HG03432 (cell line): ENCODE results near the gene MACROD2.
A peak's percentile ranks its signal among the peaks of the same experiment; 100 is the strongest.

Experiments used
- ATAC-seq: cut with Tn5 transposase; IDR thresholded peaks from one replicate; pipeline ENCODE4 v1.9.1; 2021; ENCODE audit warnings: mild to moderate bottlenecking, moderate library complexity; ENCODE audit not compliant: unreplicated experiment

Gene MACROD2

DNA sequence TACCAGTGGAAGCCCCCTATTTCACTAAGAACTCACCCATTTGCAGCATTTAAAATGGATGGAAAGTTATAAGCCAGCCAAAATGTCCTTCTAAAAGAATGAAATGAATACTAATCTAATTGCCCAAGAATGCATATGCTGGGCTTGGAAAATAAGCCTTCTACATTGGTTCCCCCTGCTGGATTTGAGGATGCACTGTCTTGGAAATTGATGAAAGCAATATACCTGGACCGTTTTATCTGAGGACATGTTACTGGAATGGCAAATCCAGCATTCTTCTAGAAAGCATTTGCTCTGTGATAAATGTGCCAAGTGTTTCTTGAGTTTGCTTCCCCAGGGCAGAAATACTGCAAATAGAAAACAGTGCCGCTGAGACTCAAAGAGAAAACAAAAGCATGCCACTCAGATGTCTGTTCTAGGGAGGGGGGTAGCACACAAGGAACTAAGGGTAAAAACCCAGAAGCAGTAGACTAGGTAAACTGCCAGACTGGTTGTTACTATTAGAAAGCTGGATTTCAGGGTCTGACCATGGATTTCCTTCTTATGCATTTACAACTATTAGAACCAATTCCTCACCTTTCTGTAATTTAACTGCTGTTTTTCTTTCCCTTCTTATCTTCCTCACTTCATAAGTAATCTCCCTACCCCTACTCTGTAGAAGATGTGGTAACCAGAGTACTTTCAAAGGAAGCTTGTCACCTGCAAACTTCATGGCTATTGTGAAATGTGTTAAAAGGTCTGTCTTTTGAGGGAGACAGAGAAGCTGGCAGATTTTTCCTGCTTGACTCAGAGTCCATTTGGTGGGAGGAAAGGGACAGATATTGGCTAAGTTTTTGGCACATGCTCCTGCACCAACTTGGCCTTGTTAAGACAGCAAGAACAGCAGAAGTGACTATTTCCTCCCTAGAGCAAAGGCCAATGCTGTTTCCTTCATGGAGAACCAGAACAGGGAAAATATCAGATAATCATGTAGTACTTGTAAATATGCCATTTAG, 1935.3 kb downstream of the MACROD2 start:
- ATAC-seq: no peak

DNA sequence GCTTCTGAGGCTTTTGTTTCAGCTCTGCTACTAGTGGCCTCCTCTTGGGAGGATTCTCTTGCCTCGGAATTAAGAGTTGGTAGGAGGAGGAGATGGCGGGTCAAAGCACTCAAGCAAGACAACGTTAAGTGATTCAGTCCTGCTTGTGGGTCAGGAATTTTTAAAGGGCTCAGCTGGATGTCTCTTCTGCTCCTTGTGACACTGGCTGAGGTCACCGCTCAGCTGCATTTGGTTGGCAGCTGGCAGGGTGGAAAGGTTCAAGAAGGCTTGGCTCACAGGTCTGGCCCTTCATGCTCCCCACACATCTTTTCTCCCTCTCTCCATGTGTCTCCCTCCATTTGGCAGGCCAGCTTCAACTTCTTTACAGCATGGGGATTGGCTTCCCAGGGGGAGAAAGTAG, 1936.6 kb downstream of the MACROD2 start:
- no peak for ATAC-seq

DNA sequence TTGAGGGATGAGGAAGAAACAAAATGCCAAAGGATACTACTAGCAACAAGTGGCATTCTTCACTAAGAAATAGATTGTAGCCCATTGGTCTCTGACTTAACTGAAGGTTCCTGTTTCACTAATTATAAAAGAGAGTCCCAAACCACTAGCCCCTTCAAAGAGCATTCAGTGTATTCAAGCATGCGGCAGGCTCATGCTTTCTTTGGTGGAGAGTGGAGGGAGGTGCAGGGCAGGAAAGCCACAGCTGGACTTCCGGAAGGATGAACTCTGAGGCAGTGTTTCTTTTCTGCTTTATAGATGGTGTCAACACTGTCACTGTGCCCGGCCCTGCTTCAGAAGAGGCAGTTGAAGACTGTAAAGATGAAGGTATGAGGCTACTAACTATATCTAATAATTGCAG, 1941.9 kb downstream of the MACROD2 start:
- peak; percentile 91 for ATAC-seq

DNA sequence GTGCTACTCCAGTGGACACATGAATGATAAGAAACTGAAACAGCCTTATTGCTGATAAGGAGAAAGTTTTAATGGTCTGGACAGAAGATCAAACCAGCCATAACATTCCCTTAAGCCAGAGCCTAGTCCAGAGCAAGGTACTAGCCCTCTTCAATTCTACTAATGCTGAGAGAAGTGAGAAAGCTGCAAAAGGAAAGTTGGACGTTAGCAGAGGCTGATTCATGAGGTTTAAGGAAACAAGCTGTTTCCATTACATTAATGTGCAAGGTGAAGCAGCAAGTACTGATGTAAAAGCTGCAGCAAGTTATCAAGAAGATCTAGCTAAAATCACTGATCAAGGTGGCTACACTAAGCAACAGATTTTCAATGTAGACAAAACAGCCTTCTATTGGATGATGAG, 1943.5 kb downstream of the MACROD2 start:
- ATAC-seq: no peak

DNA sequence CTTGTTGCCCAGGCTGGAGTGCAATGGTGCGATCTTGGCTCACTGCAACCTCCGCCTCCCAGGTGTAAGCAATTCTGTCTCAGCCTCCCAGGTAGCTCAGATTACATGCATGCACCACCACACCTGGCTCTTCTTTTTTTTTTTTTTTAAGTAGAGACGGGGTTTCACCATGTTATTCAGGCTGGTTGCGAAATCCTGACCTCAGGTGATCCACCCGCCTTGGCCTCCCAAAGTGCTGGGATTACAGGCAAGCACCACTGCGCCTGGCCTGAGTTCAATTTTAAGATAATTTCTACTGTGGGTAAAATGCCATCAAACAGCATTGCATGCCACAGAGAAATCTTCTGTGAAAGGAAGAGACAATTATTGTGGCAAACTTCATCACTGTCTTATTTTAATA, 1944.8 kb downstream of the MACROD2 start:
- no peak for ATAC-seq

DNA sequence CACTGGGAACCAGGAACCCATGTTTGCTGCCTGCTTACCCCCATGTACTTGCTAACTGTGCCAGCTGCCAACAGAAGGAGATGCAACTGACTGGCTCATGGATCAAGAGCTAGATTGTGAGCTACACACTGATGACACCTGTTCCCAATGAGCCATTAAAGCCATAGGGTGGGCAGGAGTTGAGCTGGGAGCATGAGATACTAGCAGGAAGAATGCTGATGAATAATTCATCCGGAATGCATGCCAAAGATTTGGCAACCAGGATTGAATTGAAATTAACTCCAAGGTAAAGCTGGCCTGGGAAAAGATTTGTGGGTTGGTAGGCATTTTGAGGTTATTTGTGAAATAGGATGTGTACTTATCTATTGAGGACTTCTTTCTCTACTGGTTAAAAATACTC, 1946.8 kb downstream of the MACROD2 start:
- ATAC-seq: no peak

DNA sequence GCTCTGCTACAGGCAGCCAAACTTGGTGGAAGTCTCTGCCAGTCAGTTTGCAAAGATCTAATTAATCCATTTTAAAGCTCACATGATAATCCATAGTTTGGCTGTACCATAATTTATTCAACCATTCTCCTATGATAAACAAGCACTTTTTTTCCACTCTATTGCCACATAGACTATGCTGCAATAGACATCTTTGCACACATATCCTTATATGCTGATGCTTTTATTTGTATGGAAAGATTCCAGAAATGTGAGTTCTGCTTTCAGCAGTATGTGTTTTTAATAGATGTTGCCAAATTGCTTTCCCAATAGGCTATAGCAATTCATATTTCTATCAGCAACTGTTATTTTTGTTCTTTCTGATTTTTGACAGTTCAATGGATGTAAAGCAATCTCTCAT, 1950.0 kb downstream of the MACROD2 start:
- ATAC-seq: no peak

DNA sequence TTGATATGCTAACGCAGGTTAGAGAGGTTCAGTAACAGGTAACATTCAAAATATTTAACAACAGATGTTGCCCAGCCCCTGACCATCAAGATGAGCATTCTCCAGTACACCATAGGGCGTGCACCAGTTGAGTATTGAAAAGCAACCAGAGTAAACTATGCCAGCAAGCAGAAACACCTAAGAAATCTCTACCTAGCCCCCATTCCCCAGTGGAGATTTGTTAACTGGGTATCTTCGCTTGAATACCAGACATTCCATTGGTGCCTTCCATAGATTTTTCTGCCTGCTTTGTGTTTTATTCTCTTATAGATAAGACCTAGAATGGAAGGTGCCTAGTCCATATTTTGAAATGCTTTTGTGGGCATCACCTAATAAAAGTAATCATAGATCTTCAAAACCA, 1954.1 kb downstream of the MACROD2 start:
- ATAC-seq: no peak

DNA sequence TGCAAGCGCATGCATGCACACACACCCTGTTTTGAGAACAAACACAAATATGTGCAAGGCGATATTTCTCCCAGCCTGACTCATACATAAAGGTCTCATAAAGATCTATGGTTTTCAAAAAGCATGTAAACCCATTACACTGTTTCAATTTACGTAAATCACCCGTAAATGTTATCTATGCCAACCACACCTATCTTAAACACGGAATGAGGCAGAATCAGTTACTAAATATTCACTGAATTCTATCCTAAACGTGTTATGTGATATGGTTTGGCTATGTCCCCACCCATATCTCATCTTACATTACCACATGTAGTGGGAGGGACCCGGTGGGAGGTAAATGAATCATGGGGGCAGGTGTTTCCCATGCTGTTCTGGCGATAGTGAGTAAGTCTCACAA, 1956.3 kb downstream of the MACROD2 start:
- ATAC-seq: no peak

DNA sequence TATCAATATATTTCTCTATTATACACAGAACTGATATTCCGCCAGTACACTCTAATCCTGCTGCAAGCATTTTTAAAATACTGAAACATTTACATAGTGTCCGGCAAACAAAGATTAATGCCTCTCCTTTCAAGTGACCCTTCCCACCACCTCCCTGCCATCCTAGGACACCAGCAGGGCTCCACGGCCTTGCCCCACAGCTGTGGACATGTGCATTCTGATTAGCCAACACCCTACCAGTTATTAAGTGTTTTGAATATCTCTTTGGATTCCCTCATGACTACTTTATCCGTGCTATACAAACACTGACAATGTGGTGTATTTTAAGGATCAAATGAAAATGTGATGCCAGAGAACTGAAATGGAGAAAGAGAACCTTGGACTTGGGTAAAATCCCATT, 1962.8 kb downstream of the MACROD2 start:
- no peak for ATAC-seq

DNA sequence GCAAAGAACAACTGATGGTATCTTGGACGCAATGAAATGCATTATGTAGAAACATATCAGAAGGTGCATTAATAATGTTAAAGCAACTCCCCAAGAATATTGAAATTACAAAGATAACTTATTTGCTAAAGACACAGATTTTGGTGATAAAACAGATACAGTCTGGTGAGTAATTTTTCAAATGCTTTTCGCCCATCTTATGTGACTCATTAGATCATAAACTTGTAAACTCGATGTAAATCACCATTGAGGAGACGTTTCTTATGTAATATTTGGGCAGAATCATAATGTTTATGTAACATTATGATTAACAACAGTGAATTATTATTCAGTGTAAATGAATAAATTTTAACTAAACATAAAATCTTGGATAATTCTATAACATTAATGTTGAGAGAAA, 1969.8 kb downstream of the MACROD2 start:
- ATAC-seq: no peak

DNA sequence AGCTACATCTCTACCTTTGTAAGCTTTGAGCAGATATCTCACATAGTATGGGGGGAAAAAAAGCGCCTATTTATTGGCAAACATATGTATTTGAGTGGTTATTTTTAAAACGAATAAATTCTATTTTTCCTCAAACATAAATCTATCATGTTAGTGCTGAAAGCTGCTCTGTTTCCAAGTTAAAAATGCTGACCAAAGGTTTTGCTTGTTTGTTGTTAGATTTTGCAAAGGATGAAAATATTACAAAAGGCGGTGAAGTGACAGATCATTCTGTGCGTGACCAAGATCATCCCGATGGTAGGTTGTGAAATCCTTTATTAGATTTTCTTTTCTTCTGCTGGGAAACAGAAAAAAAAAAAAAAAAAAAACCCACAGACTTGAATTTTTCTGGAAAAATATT, 1972.0 kb downstream of the MACROD2 start:
- no peak for ATAC-seq

DNA sequence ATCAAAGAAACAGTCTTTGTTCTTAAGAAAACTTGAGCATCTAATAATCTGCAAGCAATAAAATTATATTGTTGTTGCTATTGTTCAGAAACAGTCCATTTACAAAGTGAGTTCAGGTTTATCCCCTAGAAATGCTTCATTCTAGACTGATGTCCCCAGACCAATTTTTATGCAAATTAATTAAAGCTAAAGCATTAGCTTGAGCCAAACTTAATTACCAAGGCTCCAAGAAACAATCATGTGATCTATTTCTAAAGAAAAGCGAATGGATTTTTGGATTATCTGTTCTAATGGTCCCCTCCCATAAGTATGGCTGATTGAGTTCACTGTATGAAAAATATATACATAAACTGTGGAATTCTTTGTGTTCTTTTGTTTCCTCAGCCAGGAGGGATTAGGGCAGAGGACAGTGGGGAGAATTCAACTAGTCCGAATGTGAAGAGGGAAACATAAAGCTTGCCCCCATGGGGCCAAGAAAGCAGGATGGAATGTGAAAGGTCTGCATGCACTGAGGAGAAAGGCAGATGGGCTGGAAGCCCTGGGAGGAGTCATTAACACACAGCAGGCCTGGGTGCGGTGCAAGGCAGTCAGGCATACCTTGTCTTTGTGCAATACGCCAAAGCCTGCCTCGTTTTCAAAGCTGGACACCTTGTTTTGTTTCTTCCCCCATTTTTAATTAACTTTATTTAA, 1980.9 kb downstream of the MACROD2 start:
- peak; percentile 52 for ATAC-seq

DNA sequence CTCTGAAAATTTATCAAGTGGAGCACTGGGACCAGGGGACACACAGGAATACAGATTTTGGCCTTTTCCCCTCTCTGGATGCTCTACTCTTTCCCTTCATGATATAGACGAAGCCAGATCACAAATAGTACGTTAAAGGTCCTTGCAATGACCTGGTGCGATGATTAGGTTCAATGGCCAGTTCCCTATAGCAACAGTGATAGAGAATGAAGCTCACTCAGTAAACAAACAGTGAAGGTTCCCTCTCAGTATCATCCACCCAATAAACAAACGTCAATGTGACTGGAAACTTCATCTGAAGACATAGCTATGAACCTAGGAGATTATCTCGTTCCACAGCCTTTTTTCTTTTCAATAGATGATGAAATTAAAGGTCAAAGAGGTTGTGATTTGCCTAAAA, 1981.7 kb downstream of the MACROD2 start:
- ATAC-seq: no peak

DNA sequence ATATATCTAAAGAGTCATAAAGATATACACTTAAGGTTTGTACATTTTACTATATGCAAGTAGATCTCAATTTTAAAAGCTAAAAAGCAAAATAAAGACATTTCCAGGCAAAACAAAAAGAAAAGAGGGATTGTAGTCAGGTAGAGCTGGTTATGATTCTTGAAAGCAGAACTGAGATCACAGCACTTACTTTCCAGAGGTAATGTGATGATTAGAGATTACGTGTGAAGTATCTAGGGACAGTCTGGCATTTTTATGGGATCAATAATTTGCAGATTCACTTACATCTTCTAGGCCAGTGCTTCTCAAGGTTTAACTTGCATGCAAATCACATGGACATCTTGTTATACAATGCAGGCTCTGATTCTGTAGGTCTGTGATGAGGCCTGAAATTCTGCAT, 1982.4 kb downstream of the MACROD2 start:
- peak; percentile 43 for ATAC-seq

DNA sequence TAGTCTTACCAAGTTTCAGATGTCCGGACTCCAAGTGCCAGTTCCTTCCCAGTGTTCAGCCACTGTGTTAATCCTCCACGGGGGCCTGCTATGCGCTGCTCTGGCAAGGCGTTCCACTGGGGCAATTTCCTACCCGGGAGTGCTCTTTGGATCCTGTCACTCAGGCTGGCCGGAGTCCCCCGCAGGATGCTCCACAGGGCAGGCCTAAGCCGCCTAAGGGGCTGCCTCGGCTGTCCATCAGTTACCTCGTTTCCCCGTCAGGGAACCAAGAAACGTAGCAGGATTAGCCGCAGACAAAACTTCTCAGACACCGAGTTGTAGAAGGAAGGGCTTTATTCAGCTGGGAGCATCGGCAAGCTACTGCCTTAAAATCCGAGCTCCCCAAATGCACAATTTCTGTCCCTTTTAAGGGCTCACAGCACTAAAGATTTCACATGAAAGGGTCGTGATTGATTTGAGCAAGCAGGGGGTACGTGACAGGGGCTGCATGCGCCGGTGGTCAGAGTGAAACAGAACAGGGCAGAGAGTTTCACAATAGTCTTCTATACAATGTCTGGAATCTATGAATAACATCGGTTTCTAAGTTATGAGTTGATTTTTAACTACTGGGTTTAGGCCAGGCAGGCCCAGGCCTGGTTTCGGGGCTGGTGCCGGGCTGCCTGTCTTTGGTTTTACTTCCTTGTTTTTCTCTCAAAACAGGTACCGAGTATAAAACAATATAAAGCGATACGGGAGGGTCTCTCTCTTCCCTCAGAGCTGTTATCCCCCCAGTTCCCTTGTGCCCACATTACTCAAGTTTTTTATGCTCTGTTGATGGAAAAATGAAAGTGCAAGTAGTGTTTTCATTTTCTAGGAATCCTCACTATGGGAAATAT, 1990.4 kb downstream of the MACROD2 start:
- ATAC-seq: peak; percentile 19

DNA sequence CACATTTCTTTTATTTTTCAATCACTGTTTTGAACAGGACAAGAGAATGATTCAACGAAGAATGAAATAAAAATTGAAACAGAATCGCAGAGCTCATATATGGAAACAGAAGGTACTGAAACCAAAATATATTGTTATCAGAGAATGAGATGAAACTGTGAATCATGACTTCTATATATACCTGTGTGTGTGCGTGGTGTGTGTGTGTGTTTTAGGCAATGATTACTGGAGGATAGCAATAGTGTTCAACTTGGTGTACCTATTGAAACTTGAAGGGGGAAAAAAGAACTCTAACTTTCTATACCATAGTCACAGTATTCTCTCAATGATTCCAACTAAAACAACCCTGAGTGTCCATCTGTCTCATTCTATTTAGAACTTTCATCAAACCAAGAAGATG, 1991.4 kb downstream of the MACROD2 start:
- peak; percentile 98 for ATAC-seq

DNA sequence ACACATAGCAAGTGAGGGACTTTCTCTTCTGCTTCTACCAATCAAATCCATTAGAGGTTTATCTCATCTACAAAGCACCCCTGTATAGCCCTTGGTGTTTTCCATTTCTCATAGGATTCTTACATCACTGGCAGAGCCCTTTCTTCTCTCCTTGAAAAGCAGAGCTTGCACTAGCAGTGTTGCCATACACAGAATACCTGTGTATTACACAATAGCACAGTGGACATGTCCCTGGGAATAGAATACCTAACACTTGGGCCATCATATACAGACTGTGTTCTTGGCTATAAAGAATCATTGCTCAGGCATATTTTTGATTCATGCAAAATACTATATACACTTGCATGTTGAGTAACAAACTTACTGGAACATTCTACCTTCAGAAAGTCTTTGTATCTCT, 1996.0 kb downstream of the MACROD2 start:
- ATAC-seq: no peak

DNA sequence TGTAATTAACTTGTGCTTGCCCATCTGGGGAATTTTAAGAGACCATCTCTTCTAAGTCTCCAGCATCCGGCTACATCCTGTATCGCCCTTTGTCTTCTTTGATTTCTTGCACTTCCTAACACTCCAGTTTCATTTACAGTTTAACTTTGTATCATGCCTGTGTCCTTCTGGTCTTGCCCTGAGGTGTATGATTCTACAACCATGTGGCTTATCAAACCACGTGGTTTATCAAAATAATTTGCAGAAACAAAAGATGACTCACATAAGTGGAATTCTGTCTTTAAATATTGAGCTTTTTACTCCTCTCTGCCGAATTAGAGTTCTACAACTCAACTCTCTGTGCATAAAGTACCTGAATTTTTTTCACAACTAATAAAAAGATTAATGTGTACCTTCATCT, 1997.2 kb downstream of the MACROD2 start:
- no peak for ATAC-seq

DNA sequence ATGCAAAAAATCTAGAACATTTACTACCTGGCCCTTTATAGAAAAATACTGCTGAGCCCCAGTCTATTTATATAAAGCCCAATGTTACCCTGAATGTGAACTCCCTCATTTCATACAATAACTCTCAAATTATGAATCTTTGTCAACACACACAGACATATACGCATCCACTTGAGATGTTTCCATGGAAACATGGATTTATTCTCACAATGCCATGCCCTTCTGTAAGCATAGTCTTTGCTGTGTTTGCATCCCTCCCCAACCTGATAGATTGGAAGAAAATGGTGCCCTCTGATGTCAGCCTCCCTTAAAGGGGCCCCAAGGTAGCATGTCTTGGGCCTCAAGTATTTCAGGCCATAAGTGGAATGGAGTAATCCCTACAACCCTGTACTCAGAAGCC, 2004.8 kb downstream of the MACROD2 start:
- ATAC-seq: no peak

DNA sequence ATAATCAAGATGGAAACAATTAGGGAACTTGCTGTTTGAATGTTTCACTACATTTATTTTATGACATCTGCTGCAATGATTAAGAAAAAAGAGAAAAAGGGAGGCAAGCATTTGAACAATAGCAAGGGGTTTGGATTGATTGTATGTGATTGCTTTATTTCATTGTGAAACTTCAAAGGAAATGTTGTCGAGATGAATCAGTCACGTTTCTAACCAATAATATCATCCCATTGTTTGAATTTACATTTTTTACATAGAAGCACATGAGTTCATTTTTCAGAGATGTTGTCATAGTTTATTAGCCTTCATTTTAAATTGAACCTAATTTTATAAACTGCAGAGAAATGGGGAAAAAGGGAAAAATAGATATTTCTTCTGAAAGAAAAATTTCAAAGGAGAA, 2006.0 kb downstream of the MACROD2 start:
- no peak for ATAC-seq
